HepG2 (cell line): ENCODE measurements around the gene TCF25. TPM values are rescaled to one million over a fixed set of nuclear protein-coding genes. Genes with fewer than 3 reads are reported as not detected.

Source experiments
- AGO1 ChIP-seq: fragments of 200-400 bp; formaldehyde crosslinking; IDR thresholded peaks from 2 replicates; pipeline ENCODE4 v1.6.1; 2017; ENCODE audit warnings: mild to moderate bottlenecking, low read depth, low read length, moderate library complexity; ENCODE audit not compliant: poor library complexity, severe bottlenecking
- AKAP8 ChIP-seq: sonication (generic); formaldehyde crosslinking; IDR thresholded peaks from 2 replicates; pipeline ENCODE4 v1.5.1; 2020; ENCODE audit warnings: mild to moderate bottlenecking, missing genetic modification reagents
- ATF7-NPFF ChIP-seq: sonication (generic); formaldehyde crosslinking; IDR thresholded peaks from 2 replicates; pipeline ENCODE4 v1.8.1; 2023; ENCODE audit warnings: mild to moderate bottlenecking, low read depth, missing genetic modification reagents, moderate library complexity
- CENPT ChIP-seq: sonication (generic); formaldehyde crosslinking; IDR thresholded peaks from 2 replicates; pipeline ENCODE4 v1.8.0; 2022; ENCODE audit warnings: low read depth, mild to moderate bottlenecking, moderate library complexity, missing genetic modification reagents
- DRAP1 ChIP-seq: IDR thresholded peaks from 2 replicates; pipeline ENCODE4 v1.6.1; 2016; ENCODE audit warnings: missing genetic modification reagents, missing compliant biosample characterization
- FOXO4 ChIP-seq: sonication (generic); formaldehyde crosslinking; conservative IDR thresholded peaks from 2 replicates; pipeline ENCODE4 v1.8.1; 2023; ENCODE audit warnings: missing genetic modification reagents
- HMGXB4 ChIP-seq, 2 experiments: sonication (generic) in 1 of 2; formaldehyde crosslinking in 1 of 2; IDR thresholded peaks; 2 replicates each; pipeline versions ENCODE4 v1.4.0 to v1.6.1; 2018 to 2020; ENCODE audit warnings: missing genetic modification reagents in 2 of 2, borderline replicate concordance in 1 of 2, low read depth in 1 of 2, mild to moderate bottlenecking in 1 of 2, missing biosample characterization in 1 of 2
- IRX3 ChIP-seq: sonication (generic); formaldehyde crosslinking; IDR thresholded peaks from 2 replicates; pipeline ENCODE4 v1.8.1; 2023; ENCODE audit warnings: mild to moderate bottlenecking, low read depth, missing genetic modification reagents, borderline replicate concordance
- ISL2 ChIP-seq: sonication (generic); formaldehyde crosslinking; IDR thresholded peaks from 2 replicates; pipeline ENCODE4 v1.5.0; 2020; ENCODE audit warnings: missing genetic modification reagents
- JUN ChIP-seq: sonication (generic); formaldehyde crosslinking; IDR thresholded peaks from 2 replicates; pipeline ENCODE4 v1.4.0; 2020; ENCODE audit warnings: mild to moderate bottlenecking, missing genetic modification reagents
- RBM22 ChIP-seq: fragments of 200-400 bp; formaldehyde crosslinking; optimal IDR thresholded peaks from 2 replicates; pipeline ENCODE3; 2017; ENCODE audit warnings: mild to moderate bottlenecking, low read length, moderate library complexity
- SAP130 ChIP-seq: IDR thresholded peaks from 2 replicates; pipeline ENCODE4 v1.6.1; 2016; ENCODE audit warnings: low read depth
- SPEN ChIP-seq: sonication (generic); formaldehyde crosslinking; IDR thresholded peaks from 2 replicates; pipeline ENCODE4 v1.5.1; 2020; ENCODE audit warnings: low read depth, mild to moderate bottlenecking, missing genetic modification reagents
- ZMYM2 ChIP-seq: sonication (generic); formaldehyde crosslinking; IDR thresholded peaks from 2 replicates; pipeline ENCODE4 v1.8.0; 2022; ENCODE audit warnings: mild to moderate bottlenecking, missing genetic modification reagents
- ZNF143 ChIP-seq: sonication (generic); formaldehyde crosslinking; IDR thresholded peaks from 2 replicates; pipeline ENCODE4 v1.4.0; 2020; ENCODE audit warnings: missing genetic modification reagents
- ZNF225 ChIP-seq: sonication (generic); formaldehyde crosslinking; IDR thresholded peaks from 2 replicates; pipeline ENCODE4 v1.4.0; 2020; ENCODE audit warnings: mild to moderate bottlenecking, missing genetic modification reagents
- ZNF326 ChIP-seq: sonication (generic); formaldehyde crosslinking; IDR thresholded peaks from 2 replicates; pipeline ENCODE4 v1.4.0; 2020; ENCODE audit warnings: missing genetic modification reagents, borderline replicate concordance
- ZNF431 ChIP-seq: sonication (generic); formaldehyde crosslinking; IDR thresholded peaks from 2 replicates; pipeline ENCODE4 v1.9.0; 2022; ENCODE audit warnings: missing genetic modification reagents, low read depth, mild to moderate bottlenecking, borderline replicate concordance
- ZNF484 ChIP-seq: sonication (generic); formaldehyde crosslinking; IDR thresholded peaks from 2 replicates; pipeline ENCODE4 v1.5.1; 2020; ENCODE audit warnings: mild to moderate bottlenecking, low read depth, missing genetic modification reagents, borderline replicate concordance
- ZNF629 ChIP-seq: sonication (generic); formaldehyde crosslinking; conservative IDR thresholded peaks from 2 replicates; pipeline ENCODE4 v1.5.0; 2020; ENCODE audit warnings: missing genetic modification reagents
- polyA plus RNA-seq, 8 experiments: library from polyadenylated mRNA; depleted of rRNA in 3 of 8; stranded (reverse) in 7 of 8; unstranded in 1 of 8; fragments of >200 nt; fragmentation: Illumina TruSeq in 4 of 8; extraction: Trizol in 4 of 8; gene quantifications; 2 replicates each; pipeline versions ENCODE4 v1.2.1 to v1.2.3, GENCODE V29; 2011 to 2016; ENCODE audit warnings: low read depth in 4 of 8, missing spikeins in 1 of 8, mixed read lengths in 1 of 8; ENCODE audit not compliant: insufficient read depth in 1 of 8
- total RNA-seq, 5 experiments: library from RNA; depleted of rRNA; stranded (reverse); fragments of >200 nt; fragmentation: Illumina TruSeq; extraction: Trizol; gene quantifications; 2 replicates each; pipeline ENCODE4 v1.2.3, GENCODE V29; 2016; ENCODE audit warnings: low read depth in 1 of 5
- TF ChIP-seq, protein P1 (sequence below): IDR thresholded peaks from 2 replicates; pipeline ENCODE4 v1.6.1; 2012; ENCODE audit warnings: low read depth, low read length, improper control_type of control experiment

The TCF25 gene
- total and polyA plus RNA-seq, 2 of the 13 experiments (the other 11 are each of a cell fraction or from before 2014, with no cell fraction given), result 138 to 206 TPM

GRCh38 chr16:89842471-89843408, 30.7 kb upstream of the TCF25 start (continued):
- TF ChIP-seq SPEN (CRISPR knock-in tag) (peak; percentile 40; the same call in 1 of the 2 replicates), CENPT (CRISPR knock-in tag) (no peak), ATF7-NPFF (no peak), ZNF143 (CRISPR knock-in tag) (0 out of 2 replicates have a peak, but pooled peaks have one; percentile 27), DRAP1 (no peak; the same call in 1 of the 2 replicates), ZNF326 (no peak), SAP130 (CRISPR knock-in tag) (0 out of 2 replicates have a peak, but pooled peaks have one; percentile 26), ZNF431 (CRISPR knock-in tag) (no peak), AKAP8 (CRISPR knock-in tag) (peak; percentile 63; the same call in 1 of the 2 replicates), ZMYM2 (CRISPR knock-in tag) (peak; percentile 64; the same call in 1 of the 2 replicates), FOXO4 (CRISPR knock-in tag) (no peak), AGO1 (peak; percentile 50), ZNF629 (CRISPR knock-in tag) (peak; percentile 92), RBM22 (peak; percentile 35), ISL2 (no peak), HMGXB4 (CRISPR knock-in tag; IDR thresholded peaks at IDR 0.05; ENCODE audit: borderline replicate concordance in 1 of 2, low read depth in 1 of 2) (peak in 1 of 2 experiments; percentile 31; a peak in 2 of 4 replicates), ZNF225 (no peak), JUN (CRISPR knock-in tag) (no peak), IRX3 (CRISPR knock-in tag) (no peak), ZNF484 (CRISPR knock-in tag) (no peak)
- TF ChIP-seq, protein P1, sequence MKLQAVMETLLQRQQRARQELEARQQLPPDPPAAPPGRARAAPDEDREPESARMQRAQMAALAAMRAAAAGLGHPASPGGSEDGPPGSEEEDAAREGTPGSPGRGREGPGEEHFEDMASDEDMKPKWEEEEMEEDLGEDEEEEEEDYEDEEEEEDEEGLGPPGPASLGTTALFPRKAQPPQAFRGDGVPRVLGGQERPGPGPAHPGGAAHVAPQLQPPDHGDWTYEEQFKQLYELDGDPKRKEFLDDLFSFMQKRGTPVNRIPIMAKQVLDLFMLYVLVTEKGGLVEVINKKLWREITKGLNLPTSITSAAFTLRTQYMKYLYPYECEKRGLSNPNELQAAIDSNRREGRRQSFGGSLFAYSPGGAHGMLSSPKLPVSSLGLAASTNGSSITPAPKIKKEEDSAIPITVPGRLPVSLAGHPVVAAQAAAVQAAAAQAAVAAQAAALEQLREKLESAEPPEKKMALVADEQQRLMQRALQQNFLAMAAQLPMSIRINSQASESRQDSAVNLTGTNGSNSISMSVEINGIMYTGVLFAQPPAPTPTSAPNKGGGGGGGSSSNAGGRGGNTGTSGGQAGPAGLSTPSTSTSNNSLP, result 0 out of 2 replicates have a peak, but pooled peaks have one; percentile 23
